A549 (cell line): ENCODE measurements around the gene RMRP. TPM values are rescaled to one million over a fixed set of nuclear protein-coding genes. Genes with fewer than 3 reads are reported as not detected.

Experiments
- ATAC-seq, 2 experiments: fragments of 200-7000 bp in 1 of 2; fragments of >200 bp in 1 of 2; cut with Nextera tagmentation in 1 of 2; cut with Tn5 transposase in 1 of 2; 3 replicates each; pipeline versions ENCODE4 v1.8.0 to v1.9.1; 2018 to 2020; ENCODE audit warnings: mild to moderate bottlenecking in 1 of 2, moderate library complexity in 1 of 2
- CTCF ChIA-PET: fragments of 300-600 bp; sonication (Branson Sonifier 250); formaldehyde crosslinking; extraction: SDS; loops from one replicate; lab custom pipeline; 2021; ENCODE audit warnings: antibody characterized with exemption, inconsistent platforms; lab: Yijun Ruan, JAX
- POLR2A ChIA-PET: fragments of 350-600 bp; formaldehyde crosslinking; extraction: SDS; loops from one replicate; lab custom pipeline; 2021; ENCODE audit warnings: antibody characterized with exemption, inconsistent platforms; lab: Yijun Ruan, JAX
- DNase-seq, 2 experiments: peaks; one replicate each; pipeline versions ENCODE4 v3.0.0 to v3.0.0-alpha.2; 2011 to 2016; ENCODE audit warnings: low read depth in 1 of 2, low spot score in 1 of 2
- FAIRE-seq: peaks from 2 replicates; lab custom pipeline; 2011; peaks lifted over from hg19 to GRCh38; lab: Jason Lieb, UNC
- H3K27ac ChIP-seq, 2 experiments: fragments of >200 bp; sonication (Bioruptor Twin); formaldehyde crosslinking; 3 replicates each; pipeline ENCODE4 v1.5.1; 2016 to 2017
- H3K4me1 ChIP-seq: fragments of >200 bp; sonication (Bioruptor Twin); formaldehyde crosslinking; 3 replicates; pipeline ENCODE4 v1.6.1; 2016
- H3K4me2 ChIP-seq: fragments of >200 bp; sonication (Bioruptor Twin); formaldehyde crosslinking; 3 replicates; pipeline ENCODE4 v1.6.1; 2016
- H3K4me3 ChIP-seq: fragments of >200 bp; sonication (Bioruptor Twin); formaldehyde crosslinking; 3 replicates; pipeline ENCODE4 v1.5.1; 2016
- H3K9me3 ChIP-seq: fragments of >200 bp; sonication (Bioruptor Twin); formaldehyde crosslinking; 3 replicates; pipeline ENCODE4 v1.6.1; 2016
- ATOH8 ChIP-seq: fragments of 250-450 bp; sonication (Bioruptor Pico); IDR thresholded peaks from 2 replicates; pipeline ENCODE4 v1.5.0; 2020; ENCODE audit warnings: low read depth, mild to moderate bottlenecking, moderate library complexity
- BHLHE40 ChIP-seq: IDR thresholded peaks from 2 replicates; pipeline ENCODE4 v1.6.1; 2012; ENCODE audit warnings: low read depth, low read length, inconsistent platforms
- ELK1 ChIP-seq: fragments of 150-350 bp; IDR thresholded peaks from 2 replicates; pipeline ENCODE4 v1.6.1; 2014; ENCODE audit warnings: low read depth, mild to moderate bottlenecking, low read length
- ESRRA ChIP-seq: fragments of 150-350 bp; IDR thresholded peaks from 2 replicates; pipeline ENCODE4 v1.6.1; 2014; ENCODE audit warnings: mild to moderate bottlenecking, low read length, borderline replicate concordance
- HDAC2 ChIP-seq: fragments of 200-600 bp; sonication (generic); IDR thresholded peaks from 2 replicates; pipeline ENCODE4 v1.6.1; 2016
- HMGXB4 ChIP-seq: fragments of 250-450 bp; sonication (Bioruptor Pico); IDR thresholded peaks from 2 replicates; pipeline ENCODE4 v1.5.0; 2021; ENCODE audit warnings: mild to moderate bottlenecking, moderate library complexity, borderline replicate concordance
- HOXA7 ChIP-seq: fragments of 250-450 bp; sonication (Bioruptor Pico); IDR thresholded peaks from 2 replicates; pipeline ENCODE4 v1.5.0; 2020; ENCODE audit warnings: mild to moderate bottlenecking, moderate library complexity
- JUNB ChIP-seq: fragments of >200 bp; sonication (Bioruptor Twin); formaldehyde crosslinking; IDR thresholded peaks from 2 replicates; pipeline ENCODE4 v1.6.1; 2016
- MAZ ChIP-seq: fragments of 150-350 bp; IDR thresholded peaks from 2 replicates; pipeline ENCODE4 v1.6.1; 2014; ENCODE audit warnings: antibody characterized with exemption, low read depth, low read length, borderline replicate concordance
- MYC ChIP-seq: IDR thresholded peaks from 2 replicates; pipeline ENCODE4 v1.6.1; 2012; ENCODE audit warnings: mild to moderate bottlenecking, inconsistent platforms, low read length, improper control_type of control experiment, borderline replicate concordance
- NR3C1 ChIP-seq: fragments of >200 bp; sonication (Bioruptor Twin); formaldehyde crosslinking; IDR thresholded peaks from 3 replicates; pipeline ENCODE4 v1.6.1; 2017
- PBX3 ChIP-seq: IDR thresholded peaks from 2 replicates; pipeline ENCODE4 v1.6.1; 2012
- RAD21 ChIP-seq, 2 experiments: fragments of >200 bp in 1 of 2; sonication (Bioruptor Twin) in 1 of 2; formaldehyde crosslinking in 1 of 2; IDR thresholded peaks in 1 of 2; conservative IDR thresholded peaks in 1 of 2; 2 replicates in 1 of 2; 3 replicates in 1 of 2; pipeline ENCODE4 v1.6.1; 2012 to 2018; ENCODE audit warnings: inconsistent platforms in 1 of 2
- RFX5 ChIP-seq: fragments of 450-650 bp; IDR thresholded peaks from 2 replicates; pipeline ENCODE4 v1.7.1; 2014; ENCODE audit warnings: antibody characterized with exemption, mild to moderate bottlenecking, moderate library complexity
- RNF2 ChIP-seq: fragments of 200-600 bp; sonication (generic); IDR thresholded peaks from 2 replicates; pipeline ENCODE4 v1.6.1; 2016; ENCODE audit warnings: low read depth, mild to moderate bottlenecking, antibody characterized with exemption, moderate library complexity, borderline replicate concordance
- ZSCAN20 ChIP-seq: fragments of 250-450 bp; sonication (Bioruptor Pico); IDR thresholded peaks from 2 replicates; pipeline ENCODE4 v1.8.0; 2022; ENCODE audit warnings: mild to moderate bottlenecking, moderate library complexity
- WGBS: methylation state at CpG from one replicate; pipeline ENCODE4 v1.1.6; 2017; ENCODE audit errors: missing lambda C conversion rate; 5-methylcytosine and 5-hydroxymethylcytosine counted together
- polyA plus RNA-seq, 4 experiments: library from polyadenylated mRNA; depleted of rRNA in 3 of 4; stranded (reverse); fragments of >200 nt; fragmentation: RNase III in 1 of 4; extraction: RNeasy Plus Mini Kit Qiagen cat#74134 plus additional on column Dnase treatment in 1 of 4; gene quantifications; 2 replicates in 3 of 4; 3 replicates in 1 of 4; pipeline ENCODE4 v1.2.3, GENCODE V29; 2011 to 2017

The RMRP gene
- polyA plus RNA-seq, 2 of the 4 experiments (the other 2 are of a cell fraction), result 80.2 TPM; not detected in 1

GRCh38 chr9:35659340-35659739 is 1.5 kb upstream of the RMRP start:
- DNase-seq, result no peak
- no peak for FAIRE-seq
- H3K4me3 ChIP-seq, result peak overlapping the region; percentile 68; the same call in 2 of the 3 replicates
- ChIA-PET CTCF (interaction anchor here (0.8 to 21.5 kb wide), 15 partner anchors 12 to 121 kb away, joined by 3 to 498 read pairs (median 5); partner anchors contain the start of genes CA9, CREB3, MSMP and TLN1), POLR2A (interaction anchor here (1.8 to 3.1 kb wide), 4 partner anchors 8 to 90 kb away, joined by 5 to 38 read pairs (median 15); partner anchors contain the start of genes CREB3, GBA2, RGP1 and TLN1)
- WGBS, result 85% methylated on average over 3 of the region's 3 CpGs
- H3K9me3 ChIP-seq, result no peaks in the 10 kb centered on the region
- ATAC-seq, result no peak
- H3K4me1 ChIP-seq, result peaks cover 32% of the 10 kb centered on the region
- H3K27ac ChIP-seq, result peak overlapping the region; percentile 93 to 98
- H3K4me2 ChIP-seq, result peak overlapping the region; percentile 79
- no peak for TF ChIP-seq BHLHE40
- TF ChIP-seq NR3C1, result no peak
- TF ChIP-seq ZSCAN20 (CRISPR knock-in tag), result no peak
- no peak for TF ChIP-seq ATOH8 (CRISPR knock-in tag)
- no peak for TF ChIP-seq HOXA7
- no peak for TF ChIP-seq HDAC2
- TF ChIP-seq HMGXB4, result no peak
- no peak for TF ChIP-seq MAZ
- TF ChIP-seq RNF2, result no peak
- no peak for TF ChIP-seq ESRRA
- TF ChIP-seq PBX3, result no peak
- no peak for TF ChIP-seq RAD21 (conservative IDR thresholded peaks at IDR 0.05 in 1 of 2, IDR thresholded peaks at IDR 0.05 in 1 of 2)
- no peak for TF ChIP-seq MYC
- TF ChIP-seq ELK1, result no peak
- no peak for TF ChIP-seq RFX5
- no peak for TF ChIP-seq JUNB

- no peak for FAIRE-seq
- DNase-seq, result peak in 1 of 2 experiments; percentile 67
- 0% methylated on average over 2 of the region's 2 CpGs for WGBS
- ChIA-PET CTCF (interaction anchor here (0.7 to 21.5 kb wide), 19 partner anchors 12 to 223 kb away, joined by 3 to 498 read pairs (median 5); partner anchors contain the start of genes CA9, CREB3, MSMP and RUSC2), POLR2A (interaction anchor here (1.8 to 3.1 kb wide), 5 partner anchors 9 to 90 kb away, joined by 5 to 38 read pairs (median 8); partner anchors contain the start of genes CREB3, GBA2, RGP1 and TESK1)
- Histone ChIP-seq H3K4me3 (peak overlapping the region; percentile 68), H3K4me1 (peaks cover 28% of the 10 kb centered on the region), H3K4me2 (peak overlapping the region; percentile 79), H3K27ac (peak overlapping the region; percentile 93 to 98), H3K9me3 (no peaks in the 10 kb centered on the region)
- peak; percentile 12 to 22 for ATAC-seq
- TF ChIP-seq BHLHE40, result 0 out of 2 replicates have a peak, but pooled peaks have one; percentile 7
- no peak for TF ChIP-seq MAZ
Observed at GRCh38 chr9:35658968-35659220, 1.1 kb upstream of the RMRP start.
